DND-41 (cell line): Measurements from ENCODE around the gene MLLT1.

ENCODE experiments used
- ATAC-seq: fragments of 200-7000 bp; cut with Tn5 transposase; 3 replicates; pipeline ENCODE4 v1.9.1; 2021; ENCODE audit warnings: low read depth; ENCODE audit not compliant: insufficient read depth
- DNase-seq: peaks from one replicate; pipeline ENCODE4 v3.0.0-alpha.2; 2020
- H2AFZ ChIP-seq: 2 replicates; pipeline ENCODE4 v1.6.0; 2012; ENCODE audit warnings: low read depth, low read length
- H3K27ac ChIP-seq: 2 replicates; pipeline ENCODE4 v1.5.1; 2012; ENCODE audit warnings: low read length, inconsistent platforms
- H3K27me3 ChIP-seq: fragments of 200-600 bp; sonication (generic); 2 replicates; pipeline ENCODE4 v1.6.0; 2012; ENCODE audit warnings: low read length, mild to moderate bottlenecking, inconsistent platforms; ENCODE audit not compliant: insufficient read depth, poor library complexity
- H3K36me3 ChIP-seq: 2 replicates; pipeline ENCODE4 v1.5.1; 2012; ENCODE audit warnings: low read length, inconsistent platforms; ENCODE audit not compliant: insufficient read depth
- H3K4me1 ChIP-seq: 2 replicates; pipeline ENCODE4 v1.5.1; 2012; ENCODE audit warnings: mild to moderate bottlenecking, low read length; ENCODE audit not compliant: insufficient read depth
- H3K4me2 ChIP-seq: 2 replicates; pipeline ENCODE4 v1.6.0; 2012; ENCODE audit warnings: mild to moderate bottlenecking, moderate library complexity, low read length, inconsistent platforms; ENCODE audit not compliant: insufficient read depth
- H3K4me3 ChIP-seq, 2 experiments: fragments of 200-600 bp in 1 of 2; shearing (Covaris generic) in 1 of 2; 2 replicates each; pipeline ENCODE4 v1.5.1; 2012 to 2016; ENCODE audit warnings: inconsistent platforms in 2 of 2, low read length in 2 of 2, mild to moderate bottlenecking in 2 of 2, low read depth in 1 of 2, moderate library complexity in 1 of 2
- H3K79me2 ChIP-seq: 2 replicates; pipeline ENCODE4 v1.6.0; 2012; ENCODE audit warnings: low read length, inconsistent platforms; ENCODE audit not compliant: insufficient read depth
- H3K9ac ChIP-seq: 2 replicates; pipeline ENCODE4 v1.6.0; 2012; ENCODE audit warnings: low read depth, mild to moderate bottlenecking, inconsistent platforms, low read length, moderate library complexity
- H3K9me3 ChIP-seq: 2 replicates; pipeline ENCODE4 v1.5.1; 2012; ENCODE audit warnings: low read length, moderate library complexity, mild to moderate bottlenecking, inconsistent platforms; ENCODE audit not compliant: insufficient read depth, severe bottlenecking
- H4K20me1 ChIP-seq: 2 replicates; pipeline ENCODE4 v1.6.0; 2012; ENCODE audit warnings: low read length; ENCODE audit not compliant: insufficient read depth
- EZH2 ChIP-seq: IDR thresholded peaks from 3 replicates; pipeline ENCODE4 v1.6.1; 2012; ENCODE audit warnings: borderline replicate concordance, low read depth, mild to moderate bottlenecking, moderate library complexity, low read length, inconsistent platforms; ENCODE audit not compliant: severe bottlenecking
- TF ChIP-seq, protein P1 (sequence below): IDR thresholded peaks from 2 replicates; pipeline ENCODE4 v1.5.1; 2012; ENCODE audit warnings: borderline replicate concordance, low read length, moderate library complexity, mild to moderate bottlenecking; ENCODE audit not compliant: poor library complexity, severe bottlenecking; ENCODE audit errors: extremely low read depth

Gene MLLT1

DNA sequence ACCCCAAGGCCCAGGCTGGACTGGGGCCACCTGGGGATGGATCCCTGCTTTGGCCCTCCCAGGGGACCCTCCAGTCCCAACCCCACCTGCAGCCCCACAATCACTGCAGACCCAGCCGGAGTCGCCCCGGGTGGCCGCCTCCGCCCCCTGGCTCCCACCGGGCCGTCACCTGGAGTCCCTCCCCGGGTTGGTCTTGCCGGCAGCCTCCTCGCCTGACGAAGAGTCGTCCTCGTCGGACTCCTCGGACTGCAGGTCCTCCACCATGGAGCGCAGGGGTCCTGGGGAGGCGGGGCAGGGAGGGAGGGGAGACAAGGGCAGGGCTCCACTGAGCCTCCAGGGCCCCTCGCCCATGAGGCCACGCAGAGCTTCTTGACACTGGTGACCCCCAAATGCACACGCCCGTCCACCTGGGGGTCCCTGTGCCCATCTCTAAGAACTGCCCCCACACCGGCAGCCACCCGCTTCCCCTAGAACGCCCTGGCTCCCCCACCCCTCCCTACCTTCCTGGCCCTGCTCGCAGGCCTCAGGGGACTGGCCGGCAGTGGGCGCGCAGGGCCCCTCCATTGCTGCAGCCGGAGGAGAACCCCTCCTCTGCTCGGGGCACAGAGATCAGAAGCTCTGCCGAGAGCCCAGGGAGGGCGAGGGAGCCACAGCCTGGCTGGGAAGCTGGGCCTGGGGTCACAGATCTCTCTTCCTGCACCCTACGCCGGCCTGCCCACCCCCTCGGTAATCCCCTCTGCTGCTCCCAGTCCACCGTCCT is 63.4 kb downstream of the MLLT1 start:
- no peak overlapping the region for H3K4me2 ChIP-seq
- DNase-seq = no peak
- peaks cover 82% of the 10 kb centered on the region for H3K36me3 ChIP-seq
- H3K9ac ChIP-seq = no peak overlapping the region
- H3K4me1 ChIP-seq = no peaks in the 10 kb centered on the region
- no peak for TF ChIP-seq EZH2
- TF ChIP-seq, protein P1, sequence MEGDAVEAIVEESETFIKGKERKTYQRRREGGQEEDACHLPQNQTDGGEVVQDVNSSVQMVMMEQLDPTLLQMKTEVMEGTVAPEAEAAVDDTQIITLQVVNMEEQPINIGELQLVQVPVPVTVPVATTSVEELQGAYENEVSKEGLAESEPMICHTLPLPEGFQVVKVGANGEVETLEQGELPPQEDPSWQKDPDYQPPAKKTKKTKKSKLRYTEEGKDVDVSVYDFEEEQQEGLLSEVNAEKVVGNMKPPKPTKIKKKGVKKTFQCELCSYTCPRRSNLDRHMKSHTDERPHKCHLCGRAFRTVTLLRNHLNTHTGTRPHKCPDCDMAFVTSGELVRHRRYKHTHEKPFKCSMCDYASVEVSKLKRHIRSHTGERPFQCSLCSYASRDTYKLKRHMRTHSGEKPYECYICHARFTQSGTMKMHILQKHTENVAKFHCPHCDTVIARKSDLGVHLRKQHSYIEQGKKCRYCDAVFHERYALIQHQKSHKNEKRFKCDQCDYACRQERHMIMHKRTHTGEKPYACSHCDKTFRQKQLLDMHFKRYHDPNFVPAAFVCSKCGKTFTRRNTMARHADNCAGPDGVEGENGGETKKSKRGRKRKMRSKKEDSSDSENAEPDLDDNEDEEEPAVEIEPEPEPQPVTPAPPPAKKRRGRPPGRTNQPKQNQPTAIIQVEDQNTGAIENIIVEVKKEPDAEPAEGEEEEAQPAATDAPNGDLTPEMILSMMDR = no peak
- H2AFZ ChIP-seq = no peak overlapping the region
- H4K20me1 ChIP-seq = peaks cover 34% of the 10 kb centered on the region
- no peaks in the 10 kb centered on the region for H3K9me3 ChIP-seq
- H3K27me3 ChIP-seq = no peaks in the 10 kb centered on the region
- H3K4me3 ChIP-seq = no peak overlapping the region
- peaks cover 9% of the 10 kb centered on the region; the same call in 1 of the 2 replicates for H3K79me2 ChIP-seq
- no peak overlapping the region for H3K27ac ChIP-seq
- no peak for ATAC-seq

DNA sequence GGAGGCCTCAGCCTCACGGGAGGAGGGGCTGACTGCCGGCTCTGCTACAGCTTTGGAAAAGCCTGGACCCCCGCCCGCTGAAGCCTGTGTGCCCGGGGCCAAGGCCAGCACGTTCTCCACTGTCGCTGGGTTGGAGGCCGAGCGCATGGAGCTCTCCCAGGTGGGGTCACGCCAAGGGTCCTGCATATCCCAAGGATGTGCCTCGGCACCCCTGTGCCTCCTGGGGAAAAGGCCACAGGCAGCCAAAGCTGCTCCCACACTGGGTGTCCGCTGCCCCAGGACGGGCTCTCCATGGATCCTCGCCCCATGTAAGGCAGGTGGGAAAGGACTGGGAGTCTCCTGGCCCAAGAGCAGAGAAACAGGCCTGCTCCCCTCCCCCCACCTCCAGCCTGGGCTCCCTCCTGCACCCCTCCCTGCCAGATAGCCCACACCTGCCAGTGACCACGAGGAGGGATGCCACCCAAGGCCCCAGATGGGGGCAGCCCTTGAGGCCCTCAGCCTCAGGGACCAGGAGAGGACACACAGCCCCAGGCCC is 64.0 kb downstream of the MLLT1 start:
- no peak overlapping the region for H3K4me2 ChIP-seq
- no peak overlapping the region for H3K9ac ChIP-seq
- H3K36me3 ChIP-seq = peaks cover 75% of the 10 kb centered on the region
- no peak overlapping the region for H2AFZ ChIP-seq
- H3K4me3 ChIP-seq = no peak overlapping the region
- no peak for DNase-seq
- no peak for ATAC-seq
- TF ChIP-seq EZH2 = no peak
- TF ChIP-seq, protein P1 = no peak
- H4K20me1 ChIP-seq = peaks cover 29% of the 10 kb centered on the region
- H3K27ac ChIP-seq = no peak overlapping the region
- H3K79me2 ChIP-seq = peaks cover 9% of the 10 kb centered on the region; the same call in 1 of the 2 replicates
- H3K27me3 ChIP-seq = no peaks in the 10 kb centered on the region
- no peaks in the 10 kb centered on the region for H3K4me1 ChIP-seq
- no peaks in the 10 kb centered on the region for H3K9me3 ChIP-seq

DNA sequence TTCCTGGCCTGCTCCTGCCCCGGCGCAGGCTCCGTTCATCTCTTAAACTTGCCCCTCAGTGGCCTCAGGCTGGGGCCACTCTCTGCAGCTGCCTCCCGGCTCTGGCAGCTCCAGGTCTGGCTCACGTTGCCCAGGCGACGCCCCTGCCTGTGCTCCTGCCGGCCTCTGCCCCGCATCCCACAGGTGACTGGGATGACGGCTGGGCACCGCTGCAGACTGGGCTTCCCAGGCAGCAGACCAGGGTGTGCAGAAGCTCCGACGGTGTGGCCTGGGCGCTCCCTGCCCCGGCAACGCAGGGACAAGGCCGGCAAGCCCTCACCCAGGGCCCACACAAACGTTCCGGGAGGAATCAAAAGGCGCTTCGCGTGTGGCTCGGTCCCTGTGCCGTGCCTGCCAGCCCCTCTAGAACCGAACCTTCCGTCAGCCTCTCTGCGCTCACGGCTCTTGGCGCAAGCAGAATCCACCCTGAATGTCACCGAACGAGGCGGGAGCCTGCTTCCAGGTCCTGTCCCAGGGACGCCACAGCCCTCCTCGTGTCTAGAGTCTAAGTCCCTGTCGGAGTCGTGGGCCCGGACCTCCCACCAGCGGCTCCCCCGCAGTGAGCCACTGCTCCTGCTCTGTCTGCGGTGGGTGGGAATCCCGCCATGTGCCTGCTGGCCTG is 64.8 kb downstream of the MLLT1 start:
- H3K9ac ChIP-seq = no peak overlapping the region
- ATAC-seq = no peak
- TF ChIP-seq, protein P1 = no peak
- H3K79me2 ChIP-seq = peaks cover 9% of the 10 kb centered on the region; the same call in 1 of the 2 replicates
- no peak overlapping the region for H3K4me2 ChIP-seq
- H3K4me1 ChIP-seq = no peaks in the 10 kb centered on the region
- no peaks in the 10 kb centered on the region for H3K27me3 ChIP-seq
- peaks cover 25% of the 10 kb centered on the region for H4K20me1 ChIP-seq
- no peaks in the 10 kb centered on the region for H3K9me3 ChIP-seq
- H2AFZ ChIP-seq = no peak overlapping the region
- DNase-seq = no peak
- peaks cover 68% of the 10 kb centered on the region for H3K36me3 ChIP-seq
- no peak overlapping the region for H3K27ac ChIP-seq
- no peak overlapping the region for H3K4me3 ChIP-seq
